IPS-20b (cell line): ENCODE data around the gene PSMB8.

Experiments used
- H3K27ac ChIP-seq: one replicate; pipeline ENCODE4 v1.5.1; 2013; ENCODE audit warnings: low read length
- H3K27me3 ChIP-seq: 2 replicates; pipeline ENCODE4 v1.6.1; 2013; ENCODE audit warnings: mild to moderate bottlenecking, low read length, inconsistent platforms; ENCODE audit not compliant: insufficient read depth
- H3K36me3 ChIP-seq: 2 replicates; pipeline ENCODE4 v1.6.1; 2013; ENCODE audit warnings: low read depth, mild to moderate bottlenecking, inconsistent platforms, low read length, moderate library complexity; ENCODE audit not compliant: insufficient read depth
- H3K4me1 ChIP-seq: 2 replicates; pipeline ENCODE4 v1.6.1; 2013; ENCODE audit warnings: mild to moderate bottlenecking, control low read depth, inconsistent platforms, low read length, moderate library complexity; ENCODE audit not compliant: insufficient read depth
- H3K4me3 ChIP-seq: 2 replicates; pipeline ENCODE4 v1.5.1; 2013; ENCODE audit warnings: mild to moderate bottlenecking, low read length, inconsistent platforms
- H3K9ac ChIP-seq: 2 replicates; pipeline ENCODE4 v1.6.1; 2013; ENCODE audit warnings: low read depth, mild to moderate bottlenecking, inconsistent platforms, low read length, moderate library complexity
- H3K9me3 ChIP-seq: 2 replicates; pipeline ENCODE4 v1.6.1; 2013; ENCODE audit warnings: mild to moderate bottlenecking, low read depth, low read length, inconsistent platforms; ENCODE audit not compliant: insufficient read depth

Gene PSMB8

DNA sequence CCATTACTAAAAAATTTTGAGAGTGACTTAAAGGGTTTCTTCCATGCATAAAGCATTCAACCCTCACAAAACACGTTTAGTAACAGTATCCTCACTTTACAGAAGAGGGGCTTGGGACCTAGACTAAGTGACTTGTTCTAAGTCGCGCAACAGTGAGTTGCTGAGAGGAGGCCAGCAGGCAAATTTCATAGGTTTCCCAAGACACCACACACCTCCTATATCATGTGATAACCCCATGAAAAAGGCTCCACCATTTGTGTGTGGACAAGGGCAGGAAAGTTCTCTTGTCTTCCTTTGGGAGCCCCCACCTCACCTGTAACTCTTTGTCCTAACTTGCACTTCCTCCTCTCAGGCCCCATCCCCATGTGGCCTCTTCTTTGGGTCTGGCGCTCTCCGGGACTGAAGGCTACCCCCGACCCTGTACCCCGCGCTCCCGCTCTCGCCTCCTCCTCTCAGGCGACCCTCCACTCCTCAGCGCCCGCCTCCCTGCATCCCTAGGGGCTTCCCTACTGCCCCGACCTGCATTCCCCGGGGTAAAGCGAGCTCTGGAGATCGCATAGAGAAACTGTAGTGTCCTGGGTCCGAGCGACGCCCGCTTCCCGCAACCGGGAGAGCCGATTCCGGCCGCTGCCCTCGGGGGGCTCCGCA is 392 bp downstream of the PSMB8 start:
- Histone ChIP-seq H3K9me3 (no peaks in the 10 kb centered on the region), H3K27ac (no peak overlapping the region), H3K27me3 (peaks cover 50% of the 10 kb centered on the region), H3K9ac (peak overlapping the region; percentile 76; the same call in 1 of the 2 replicates), H3K36me3 (no peaks in the 10 kb centered on the region), H3K4me1 (peaks cover 3% of the 10 kb centered on the region; the same call in 1 of the 2 replicates), H3K4me3 (peak overlapping the region; percentile 92)

DNA sequence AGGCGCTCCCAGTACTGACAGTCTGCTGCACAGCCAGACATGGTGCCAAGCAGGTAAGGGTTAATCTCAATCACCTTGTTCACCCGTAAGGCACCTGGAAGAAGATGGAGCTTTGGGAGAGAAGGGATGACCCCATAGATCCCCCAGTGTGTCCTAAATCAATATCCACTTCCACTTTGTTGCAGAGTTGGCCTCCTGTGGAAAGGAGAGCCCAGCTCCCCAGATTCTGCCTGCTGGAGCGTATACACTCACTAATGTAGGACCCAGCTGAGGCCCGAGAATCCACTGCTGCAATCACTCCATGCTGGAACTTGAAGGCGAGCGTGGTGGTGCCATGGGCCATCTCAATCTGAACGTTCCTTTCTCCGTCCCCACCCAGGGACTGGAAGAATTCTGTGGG is 1.2 kb downstream of the PSMB8 start:
- no peaks in the 10 kb centered on the region for H3K9me3 ChIP-seq
- H3K4me1 ChIP-seq, result peaks cover 3% of the 10 kb centered on the region; the same call in 1 of the 2 replicates
- peaks cover 50% of the 10 kb centered on the region for H3K27me3 ChIP-seq
- H3K36me3 ChIP-seq, result no peaks in the 10 kb centered on the region
- H3K27ac ChIP-seq, result no peak overlapping the region
- H3K4me3 ChIP-seq, result no peak overlapping the region
- no peak overlapping the region for H3K9ac ChIP-seq

DNA sequence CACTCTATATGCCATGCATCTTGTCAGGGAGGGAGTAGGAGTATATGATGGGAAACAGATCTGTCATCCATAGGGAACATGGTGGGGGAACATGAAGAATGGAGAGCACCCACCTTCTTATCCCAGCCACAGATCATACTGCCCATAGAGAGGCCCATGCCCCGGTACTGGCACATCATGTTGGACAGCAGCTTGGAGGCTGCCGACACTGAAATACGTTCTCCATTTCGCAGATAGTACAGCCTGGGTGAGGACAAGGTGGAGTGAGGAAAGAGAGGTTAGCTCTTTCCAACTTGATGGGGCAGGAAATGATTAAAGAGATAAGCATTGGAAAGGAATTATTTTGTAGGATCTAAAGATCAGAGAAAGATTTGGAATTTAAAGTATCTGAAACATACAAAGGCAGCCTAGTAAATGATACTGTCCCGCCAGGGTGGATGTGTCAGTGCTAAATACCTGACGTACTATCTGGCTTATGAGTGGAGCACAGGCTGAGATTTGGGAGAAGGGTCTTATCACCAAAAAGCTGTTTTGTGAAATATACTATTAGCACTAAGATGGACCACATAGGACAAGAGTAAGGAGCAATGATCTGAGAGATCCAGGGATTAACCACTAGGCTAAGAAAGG is 1.7 kb downstream of the PSMB8 start:
- no peak overlapping the region for H3K4me3 ChIP-seq

DNA sequence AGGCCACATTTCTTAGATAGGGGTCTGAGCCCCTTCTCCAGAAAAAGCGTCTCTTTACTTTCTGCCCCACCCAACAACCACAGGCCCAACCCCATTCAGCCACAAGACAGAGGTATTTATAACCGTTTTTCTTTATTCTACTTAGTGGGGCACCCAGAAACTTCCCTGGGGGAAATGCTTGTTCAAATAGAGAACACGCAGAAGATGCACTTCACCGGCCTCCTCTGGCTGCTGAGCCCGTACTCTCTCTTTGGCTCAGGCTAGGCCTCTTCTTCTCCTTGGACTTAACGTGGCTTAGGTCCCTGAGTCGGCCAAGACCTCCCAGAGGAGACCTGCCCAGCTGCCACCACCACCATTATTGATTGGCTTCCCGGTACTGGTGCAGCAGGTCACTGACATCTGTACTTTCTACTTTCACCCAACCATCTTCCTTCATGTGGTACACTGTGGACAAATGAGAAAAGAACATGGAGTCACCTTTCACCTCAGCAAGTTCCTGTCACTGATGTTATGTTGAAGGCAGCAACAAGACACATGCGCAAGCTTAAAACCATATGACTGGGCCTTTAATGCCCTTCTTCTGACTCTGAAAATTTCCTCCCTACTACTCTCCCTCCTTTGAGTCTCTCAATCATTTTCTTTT is 3.1 kb downstream of the PSMB8 start:
- H3K9me3 ChIP-seq, result no peaks in the 10 kb centered on the region
- peaks cover 44% of the 10 kb centered on the region for H3K27me3 ChIP-seq
- no peak overlapping the region for H3K27ac ChIP-seq
- H3K4me1 ChIP-seq, result peaks cover 3% of the 10 kb centered on the region; the same call in 1 of the 2 replicates
- H3K9ac ChIP-seq, result no peak overlapping the region
- H3K36me3 ChIP-seq, result no peaks in the 10 kb centered on the region
- no peak overlapping the region for H3K4me3 ChIP-seq

More for the DNA sequence above, 1.7 kb downstream of the PSMB8 start:
- peaks cover 3% of the 10 kb centered on the region; the same call in 1 of the 2 replicates for H3K4me1 ChIP-seq
- no peaks in the 10 kb centered on the region for H3K9me3 ChIP-seq
- no peak overlapping the region for H3K27ac ChIP-seq
- H3K27me3 ChIP-seq, result peaks cover 50% of the 10 kb centered on the region
- no peak overlapping the region for H3K9ac ChIP-seq
- H3K36me3 ChIP-seq, result no peaks in the 10 kb centered on the region

DNA sequence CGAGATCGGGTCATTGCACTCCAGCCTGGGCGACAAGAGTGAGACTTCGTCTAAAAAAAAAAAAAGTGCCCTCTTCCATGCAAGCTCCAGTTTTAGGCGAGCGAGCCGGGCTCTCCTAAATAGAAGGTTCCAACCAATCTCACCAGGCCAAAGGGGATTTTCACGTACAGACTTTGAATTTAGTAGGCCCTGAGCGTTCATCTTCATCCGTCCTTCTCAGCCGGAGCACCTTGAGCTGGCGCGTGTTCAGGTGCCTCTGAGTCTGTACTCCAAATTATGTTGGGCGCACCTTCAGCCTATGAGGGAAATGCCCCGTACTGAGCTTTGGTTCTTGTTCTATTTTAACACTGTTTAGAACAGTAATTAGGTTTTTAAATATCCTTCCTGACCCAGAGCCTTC is 4.5 kb downstream of the PSMB8 start:
- Histone ChIP-seq H3K36me3 (no peaks in the 10 kb centered on the region; the same call in 1 of the 2 replicates), H3K9ac (no peak overlapping the region), H3K4me3 (no peak overlapping the region), H3K27me3 (peaks cover 35% of the 10 kb centered on the region), H3K27ac (no peak overlapping the region), H3K9me3 (no peaks in the 10 kb centered on the region), H3K4me1 (peaks cover 3% of the 10 kb centered on the region; the same call in 1 of the 2 replicates)

DNA sequence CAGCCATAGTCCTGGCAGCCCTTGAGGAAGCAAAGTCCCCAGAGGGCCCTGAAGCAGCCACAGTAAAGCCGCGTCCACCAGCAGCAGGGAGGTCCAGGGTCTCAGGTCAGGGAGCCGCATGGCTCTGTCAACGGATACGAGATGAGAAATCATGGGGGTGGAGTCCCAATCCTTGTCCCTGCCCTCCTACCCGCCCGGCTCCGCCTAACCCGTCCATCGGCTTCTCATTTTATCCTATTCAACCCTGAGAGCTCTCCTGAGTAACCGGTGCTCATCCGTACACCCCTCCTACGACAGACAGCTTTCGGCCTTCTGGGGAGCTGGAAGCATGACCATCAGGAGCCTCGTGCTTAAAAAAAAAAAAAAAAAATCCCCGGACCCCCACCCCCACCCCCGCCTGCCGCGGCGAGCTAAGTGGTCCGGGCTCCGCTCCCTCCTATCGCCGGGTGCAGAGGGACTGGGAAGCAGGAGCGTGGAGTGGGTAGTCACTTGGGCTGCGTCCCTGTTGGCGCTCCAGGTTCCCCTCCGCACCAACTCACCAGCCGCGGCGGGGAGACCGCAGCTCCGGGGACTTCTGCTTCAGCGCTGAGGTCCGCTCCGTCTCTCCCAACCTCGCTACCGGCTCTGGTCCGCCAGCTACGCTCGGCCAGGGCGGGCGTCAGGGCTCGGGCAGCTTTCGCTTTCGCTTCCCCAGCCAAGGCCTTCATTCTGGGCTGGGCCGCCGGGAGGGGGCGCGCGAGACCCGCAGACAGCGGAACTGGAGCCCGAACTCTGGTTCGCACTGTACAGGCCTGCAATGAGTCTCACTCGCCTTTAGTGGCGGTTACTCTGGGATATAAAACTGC is 5.5 kb downstream of the PSMB8 start, which contains the start of gene TAP2:
Gene TAP2 (minus strand): TSS at position 626 of the 845 bp plus-strand sequence. CDS start 506 bp downstream, at position 120.
- peak within 1 kb of the TSS; percentile 65; the same call in 1 of the 2 replicates for H3K9ac ChIP-seq
- no peaks in the 10 kb centered on the region for H3K9me3 ChIP-seq
- H3K4me1 ChIP-seq, result peaks cover 3% of the 10 kb centered on the region; the same call in 1 of the 2 replicates
- peaks cover 25% of the 10 kb centered on the region for H3K27me3 ChIP-seq
- H3K27ac ChIP-seq, result no peak within 1 kb of the TSS
- H3K36me3 ChIP-seq, result no peaks in the 10 kb centered on the region; the same call in 1 of the 2 replicates
- peak within 1 kb of the TSS; percentile 78 for H3K4me3 ChIP-seq

DNA sequence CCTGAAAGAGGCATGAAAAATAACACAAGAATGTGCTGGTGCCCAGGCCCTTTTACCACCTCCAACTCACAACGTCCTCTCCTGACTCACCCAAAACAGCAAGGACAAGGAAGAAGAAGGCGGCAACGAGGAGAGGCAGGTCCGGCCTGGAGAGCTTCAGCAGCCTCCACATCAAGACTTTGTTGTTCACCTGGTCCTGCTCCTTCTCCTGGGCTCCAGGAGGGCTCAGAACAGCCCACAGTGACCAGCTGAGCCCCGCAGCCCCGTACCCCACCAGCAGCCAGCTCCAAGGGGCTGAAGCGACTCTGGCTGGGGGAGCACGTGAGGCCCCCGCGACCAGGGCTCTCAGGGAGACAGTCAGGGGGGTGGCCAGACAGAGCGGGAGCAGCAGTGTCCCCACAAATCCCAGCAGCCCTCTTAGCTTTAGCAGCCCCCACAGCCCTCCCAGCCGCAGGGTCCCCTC is 6.2 kb downstream of the PSMB8 start:
- H3K27me3 ChIP-seq, result peaks cover 18% of the 10 kb centered on the region
- H3K9ac ChIP-seq, result peak overlapping the region; percentile 65; the same call in 1 of the 2 replicates
- no peaks in the 10 kb centered on the region for H3K4me1 ChIP-seq
- H3K9me3 ChIP-seq, result no peaks in the 10 kb centered on the region
- no peaks in the 10 kb centered on the region; the same call in 1 of the 2 replicates for H3K36me3 ChIP-seq
- peak overlapping the region; percentile 78 for H3K4me3 ChIP-seq
- H3K27ac ChIP-seq, result no peak overlapping the region

DNA sequence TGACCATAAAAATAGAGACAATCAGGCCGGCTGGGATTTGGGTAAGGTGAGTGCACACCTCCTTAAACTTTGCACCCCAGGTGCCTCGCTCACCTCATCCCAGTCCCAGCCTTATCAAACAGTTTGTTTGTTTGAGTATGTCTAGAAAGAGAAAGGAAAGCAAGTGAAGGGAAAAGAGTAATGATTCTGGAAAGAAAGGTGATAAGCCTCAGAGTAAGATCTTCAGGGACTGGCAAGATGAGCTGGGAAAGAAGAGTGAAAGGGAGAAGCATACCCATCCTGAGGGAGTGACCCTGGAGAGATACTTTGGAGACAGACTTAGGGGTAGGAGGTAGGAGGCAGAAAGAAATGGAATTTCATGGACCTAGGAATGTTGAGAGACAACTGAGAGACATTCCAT is 7.0 kb downstream of the PSMB8 start:
- Histone ChIP-seq H3K4me3 (no peak overlapping the region), H3K9ac (no peak overlapping the region), H3K36me3 (no peaks in the 10 kb centered on the region; the same call in 1 of the 2 replicates), H3K9me3 (no peaks in the 10 kb centered on the region), H3K27me3 (peaks cover 10% of the 10 kb centered on the region), H3K27ac (no peak overlapping the region), H3K4me1 (no peaks in the 10 kb centered on the region)

DNA sequence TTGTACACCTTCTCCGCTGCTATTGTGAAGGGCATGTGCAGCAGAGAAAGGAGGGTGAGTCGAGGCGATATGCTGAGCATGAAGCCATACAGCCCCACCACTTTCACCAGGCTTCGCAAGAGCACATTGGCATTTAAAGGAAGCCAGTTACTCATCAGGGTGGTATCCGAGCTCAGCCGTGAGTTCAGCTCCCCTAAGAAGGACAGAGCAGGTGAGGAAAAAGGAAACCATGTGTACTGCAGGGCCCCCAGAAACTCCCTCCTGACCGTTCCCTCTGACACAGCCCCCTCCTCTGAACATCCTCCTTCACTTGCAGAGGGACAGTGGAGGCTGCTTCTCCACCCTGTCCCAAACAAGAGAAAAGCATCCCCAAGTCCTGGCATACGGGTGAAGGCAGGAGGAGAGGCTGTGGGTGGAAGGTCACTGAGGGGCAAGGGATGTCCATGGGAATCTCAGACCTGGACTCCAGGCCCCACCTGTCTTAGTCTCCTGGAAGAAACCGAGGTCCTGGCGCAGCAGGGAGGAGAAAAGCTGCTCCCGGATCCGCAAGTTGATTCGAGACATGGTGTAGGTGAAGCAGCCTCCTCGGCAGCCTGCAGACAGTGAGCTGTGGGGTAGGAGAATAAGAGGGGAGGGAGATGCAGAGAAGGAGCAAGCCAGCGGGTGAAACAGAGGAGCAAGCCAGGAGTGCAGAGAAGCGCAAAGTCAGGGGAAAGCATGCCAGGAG is 8.5 kb downstream of the PSMB8 start:
- H3K27ac ChIP-seq, result no peak overlapping the region
- no peak overlapping the region for H3K9ac ChIP-seq
- H3K36me3 ChIP-seq, result peaks cover 11% of the 10 kb centered on the region
- H3K9me3 ChIP-seq, result no peaks in the 10 kb centered on the region
- H3K27me3 ChIP-seq, result 0 out of 2 replicates have a peak, but pooled peaks cover 3% of the 10 kb centered on the region
- no peak overlapping the region for H3K4me3 ChIP-seq
- no peaks in the 10 kb centered on the region for H3K4me1 ChIP-seq

DNA sequence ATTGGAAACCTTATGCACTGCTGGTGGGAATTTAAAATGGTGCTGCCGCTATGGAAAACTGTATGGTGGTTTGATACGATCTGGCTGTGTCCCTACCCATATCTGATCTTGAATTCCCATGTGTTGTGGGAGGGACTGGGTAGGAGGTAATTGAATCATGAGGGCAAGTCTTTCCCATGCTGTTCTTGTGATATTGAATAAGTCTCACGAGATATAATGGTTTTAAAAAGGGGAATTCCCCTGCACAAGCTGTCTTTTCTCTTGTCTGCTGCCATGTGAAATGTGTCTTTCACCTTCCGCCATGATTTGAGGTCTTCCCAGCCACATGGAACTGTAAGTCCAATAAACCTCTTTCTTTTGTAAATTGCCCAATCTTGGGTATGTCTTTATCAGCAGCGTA is 10.2 kb downstream of the PSMB8 start:
- H3K9ac ChIP-seq, result no peak overlapping the region
- H3K4me3 ChIP-seq, result no peak overlapping the region
- H3K27ac ChIP-seq, result no peak overlapping the region
- H3K27me3 ChIP-seq, result no peaks in the 10 kb centered on the region
- H3K9me3 ChIP-seq, result no peaks in the 10 kb centered on the region
- peaks cover 23% of the 10 kb centered on the region for H3K36me3 ChIP-seq
- no peaks in the 10 kb centered on the region for H3K4me1 ChIP-seq
